Activated CD4-positive, alpha-beta T cell treated with anti-CD3 and anti-CD28 coated beads, Interleukin-2, amount 10 ng/mL, durations not matched to agents 24 days and 14 days (primary cell): ENCODE measurements around the gene FUT7. TPM values are rescaled to one million over a fixed set of nuclear protein-coding genes. Genes with fewer than 3 reads are reported as not detected.

ENCODE experiments used
- DNase-seq: peaks from one replicate; pipeline ENCODE4 v3.0.0; 2022
- H3K27ac Mint-ChIP-seq: one replicate; pipeline ENCODE4 v1.8.0; 2022; ENCODE audit warnings: mild to moderate bottlenecking, mixed read lengths
- H3K27me3 Mint-ChIP-seq: one replicate; pipeline ENCODE4 v1.8.0; 2022; ENCODE audit warnings: mixed read lengths
- H3K36me3 Mint-ChIP-seq: one replicate; pipeline ENCODE4 v1.8.0; 2022; ENCODE audit warnings: low read depth, mild to moderate bottlenecking, mixed read lengths
- H3K4me1 Mint-ChIP-seq: one replicate; pipeline ENCODE4 v1.8.0; 2021; ENCODE audit warnings: mixed read lengths
- H3K4me3 Mint-ChIP-seq: one replicate; pipeline ENCODE4 v1.8.0; 2022; ENCODE audit warnings: mild to moderate bottlenecking, moderate library complexity, mixed read lengths
- H3K9me3 Mint-ChIP-seq: one replicate; pipeline ENCODE4 v1.8.0; 2021; ENCODE audit warnings: mixed read lengths
- intact Hi-C: fragments of 100-400 bp; cut with micrococcal nuclease; formaldehyde crosslinking; loops from one replicate; pipeline ENCODE4 v1.15.1; 2023
- total RNA-seq: library from RNA; stranded (reverse); gene quantifications from 2 replicates; pipeline ENCODE4 v1.2.3, GENCODE V29; 2022

FUT7 gene
- total RNA-seq, 1 donor from 2014 or later, result not detected

GRCh38 chr9:137049544-137050449, 17.9 kb upstream of the FUT7 start:
- intact Hi-C loops, result loop anchor here (5.0 to 10.0 kb wide), 3 partner anchors 78 to 202 kb away; partner anchors contain the start of genes LRRC26, PHPT1 and TMEM210
- Mint-ChIP-seq H3K27me3 (peaks cover 38% of the 10 kb centered on the region), H3K4me1 (peaks cover 5% of the 10 kb centered on the region), H3K9me3 (no peaks in the 10 kb centered on the region), H3K27ac (peak overlapping the region; percentile 34), H3K4me3 (no peak overlapping the region), H3K36me3 (no peaks in the 10 kb centered on the region)
- peak; percentile 88 for DNase-seq

DNA sequence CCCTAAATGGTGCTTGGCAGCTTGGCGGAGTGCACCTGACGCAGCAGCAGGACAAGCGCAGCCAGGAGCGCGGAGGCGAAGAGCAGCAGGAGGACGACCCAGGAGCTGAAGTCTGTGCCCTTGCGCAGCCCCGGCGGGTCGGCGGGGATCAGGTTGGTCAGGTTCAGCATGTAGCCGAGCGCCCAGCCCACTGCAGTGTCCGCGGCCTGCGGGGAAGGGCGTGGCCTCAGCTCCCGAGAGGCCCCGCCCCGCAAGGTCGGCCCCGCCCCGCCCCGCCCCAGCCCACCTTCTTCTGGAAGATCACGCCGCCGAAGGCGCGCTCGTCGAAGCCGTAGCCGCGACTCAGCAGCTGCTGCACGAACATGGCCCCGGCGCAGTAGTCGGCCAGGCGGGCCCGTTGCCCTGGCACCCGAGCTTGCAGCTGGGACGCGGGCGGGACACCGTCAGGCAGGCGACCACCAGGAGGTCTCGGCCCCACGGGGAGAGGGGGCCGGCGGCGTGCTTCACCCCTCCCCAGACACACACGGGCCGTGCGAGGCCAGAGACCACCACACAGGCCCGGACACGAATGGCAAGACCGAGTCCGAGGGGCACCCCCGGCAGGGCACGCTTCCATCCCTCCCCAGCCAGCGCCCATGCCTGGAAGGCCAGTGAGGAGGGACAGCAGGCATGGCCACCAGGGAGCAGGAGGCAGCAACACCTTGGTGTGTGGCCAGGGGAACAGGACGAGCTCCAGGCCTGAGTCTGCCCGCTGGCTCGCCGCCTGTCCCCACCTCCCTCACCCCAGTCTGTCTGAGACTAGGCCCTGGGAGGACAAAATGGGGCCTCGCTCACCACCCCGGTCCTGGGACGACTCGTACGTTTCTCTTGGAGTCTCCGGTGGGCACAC, 17.0 kb upstream of the FUT7 start:
- Mint-ChIP-seq H3K4me3 (no peak overlapping the region), H3K27ac (no peak overlapping the region), H3K36me3 (no peaks in the 10 kb centered on the region), H3K4me1 (peaks cover 7% of the 10 kb centered on the region), H3K27me3 (peaks cover 40% of the 10 kb centered on the region), H3K9me3 (no peaks in the 10 kb centered on the region)
- DNase-seq, result no peak
- intact Hi-C loops, result loop anchor here (5.0 to 10.0 kb wide), 3 partner anchors 78 to 202 kb away; partner anchors contain the start of genes LRRC26, PHPT1 and TMEM210

DNA sequence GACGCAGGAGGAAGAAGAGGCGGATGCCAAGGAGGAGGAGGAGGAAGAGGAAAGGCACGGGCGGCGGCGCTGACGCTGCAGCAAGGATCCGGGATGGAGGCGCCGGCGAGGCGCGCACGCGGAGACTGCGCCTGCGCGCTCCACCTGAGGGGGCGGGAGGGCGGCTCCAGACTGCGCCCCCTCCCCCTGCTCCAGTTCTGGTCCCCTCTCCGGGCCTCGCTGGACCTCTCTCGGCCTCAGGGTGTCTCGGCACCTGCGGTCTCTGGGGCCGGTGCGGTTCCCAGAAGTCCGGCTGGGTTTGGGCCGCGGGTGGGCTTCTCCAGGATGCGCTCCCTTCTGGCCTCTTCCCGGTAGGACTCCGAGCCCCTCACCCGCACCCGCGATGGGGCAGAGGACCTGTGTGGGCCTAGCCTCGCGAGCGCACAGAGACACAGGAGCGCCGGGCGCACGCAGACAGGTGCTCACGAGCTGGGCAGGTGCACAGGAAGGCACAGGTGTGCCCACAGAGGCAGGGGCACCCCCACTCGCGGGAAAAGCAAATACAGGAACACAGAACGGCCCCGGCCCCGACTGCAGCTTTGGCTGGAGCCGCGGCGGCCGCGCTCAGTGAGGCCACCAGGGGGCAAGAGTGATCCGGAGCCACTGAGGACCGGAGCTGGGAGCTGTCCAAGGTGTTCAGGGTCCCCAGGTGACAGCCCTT, 14.3 kb upstream of the FUT7 start, which contains the start of gene NPDC1:
Gene NPDC1, minus strand, starts transcription at position 90 of the 700 bp plus-strand sequence. CDS start 188 bp downstream, outside the sequence.
- Mint-ChIP-seq H3K36me3 (no peaks in the 10 kb centered on the region), H3K27me3 (peaks cover 31% of the 10 kb centered on the region), H3K27ac (peak within 1 kb of the TSS; percentile 15), H3K4me3 (peak within 1 kb of the TSS; percentile 78), H3K9me3 (no peaks in the 10 kb centered on the region), H3K4me1 (peaks cover 7% of the 10 kb centered on the region)
- intact Hi-C loops, result loop anchor here (1.0 to 10.0 kb wide), 4 partner anchors 21 to 199 kb away; partner anchors contain the start of genes LRRC26, PHPT1 and TMEM210
- DNase-seq, result peak; percentile 95

GRCh38 chr9:137045294-137046087, 13.6 kb upstream of the FUT7 start:
- peaks cover 7% of the 10 kb centered on the region for H3K4me1 Mint-ChIP-seq
- intact Hi-C loops, result loop anchor here (1.0 to 10.0 kb wide), 4 partner anchors 22 to 198 kb away; partner anchors contain the start of genes LRRC26, PHPT1 and TMEM210

GRCh38 chr9:137044502-137045177, 12.8 kb upstream of the FUT7 start:
- intact Hi-C loops, result loop anchor here (5.0 to 10.0 kb wide), 3 partner anchors 83 to 197 kb away; partner anchors contain the start of genes LRRC26, PHPT1 and TMEM210
- Mint-ChIP-seq H3K36me3 (no peaks in the 10 kb centered on the region), H3K4me3 (peak overlapping the region; percentile 78), H3K27ac (no peak overlapping the region), H3K27me3 (peaks cover 19% of the 10 kb centered on the region), H3K4me1 (peaks cover 7% of the 10 kb centered on the region), H3K9me3 (no peaks in the 10 kb centered on the region)
- DNase-seq, result peak; percentile 67

More at GRCh38 chr9:137045294-137046087, 13.6 kb upstream of the FUT7 start:
- Mint-ChIP-seq H3K27me3 (peaks cover 28% of the 10 kb centered on the region), H3K27ac (no peak overlapping the region), H3K9me3 (no peaks in the 10 kb centered on the region), H3K4me3 (peak overlapping the region; percentile 78), H3K36me3 (no peaks in the 10 kb centered on the region)
- peak; percentile 78 for DNase-seq

GRCh38 chr9:137044037-137044436, 12.1 kb upstream of the FUT7 start:
- no peaks in the 10 kb centered on the region for H3K36me3 Mint-ChIP-seq
- DNase-seq, result no peak
- no peaks in the 10 kb centered on the region for H3K9me3 Mint-ChIP-seq
- peaks cover 16% of the 10 kb centered on the region for H3K27me3 Mint-ChIP-seq
- peaks cover 6% of the 10 kb centered on the region for H3K4me1 Mint-ChIP-seq
- no peak overlapping the region for H3K4me3 Mint-ChIP-seq
- intact Hi-C loops, result loop anchor here (10.0 kb wide), 1 partner anchor 131 kb away; the partner anchor contains the start of genes LRRC26 and TMEM210
- no peak overlapping the region for H3K27ac Mint-ChIP-seq

GRCh38 chr9:137042751-137043727, 11.2 kb upstream of the FUT7 start:
- H3K4me1 Mint-ChIP-seq, result peaks cover 6% of the 10 kb centered on the region
- H3K4me3 Mint-ChIP-seq, result no peak overlapping the region
- H3K27ac Mint-ChIP-seq, result no peak overlapping the region
- H3K27me3 Mint-ChIP-seq, result peaks cover 14% of the 10 kb centered on the region
- intact Hi-C loops, result loop anchor here (10.0 kb wide), 1 partner anchor 132 kb away; the partner anchor contains the start of genes LRRC26 and TMEM210
- H3K36me3 Mint-ChIP-seq, result peaks cover 2% of the 10 kb centered on the region
- no peaks in the 10 kb centered on the region for H3K9me3 Mint-ChIP-seq
- no peak for DNase-seq

GRCh38 chr9:137041124-137041523, 9.2 kb upstream of the FUT7 start:
- H3K9me3 Mint-ChIP-seq, result no peaks in the 10 kb centered on the region
- H3K4me3 Mint-ChIP-seq, result no peak overlapping the region
- H3K27me3 Mint-ChIP-seq, result peaks cover 6% of the 10 kb centered on the region
- H3K4me1 Mint-ChIP-seq, result peaks cover 6% of the 10 kb centered on the region
- intact Hi-C loops, result loop anchor here (10.0 kb wide), 1 partner anchor 134 kb away; the partner anchor contains the start of genes LRRC26 and TMEM210
- DNase-seq, result no peak
- H3K27ac Mint-ChIP-seq, result no peak overlapping the region
- H3K36me3 Mint-ChIP-seq, result peaks cover 2% of the 10 kb centered on the region

- DNase-seq, result no peak
- intact Hi-C loops, result loop anchor here (10.0 kb wide), 1 partner anchor 134 kb away; the partner anchor contains the start of genes LRRC26 and TMEM210
Measured at GRCh38 chr9:137040568-137040967, 8.7 kb upstream of the FUT7 start.

DNA sequence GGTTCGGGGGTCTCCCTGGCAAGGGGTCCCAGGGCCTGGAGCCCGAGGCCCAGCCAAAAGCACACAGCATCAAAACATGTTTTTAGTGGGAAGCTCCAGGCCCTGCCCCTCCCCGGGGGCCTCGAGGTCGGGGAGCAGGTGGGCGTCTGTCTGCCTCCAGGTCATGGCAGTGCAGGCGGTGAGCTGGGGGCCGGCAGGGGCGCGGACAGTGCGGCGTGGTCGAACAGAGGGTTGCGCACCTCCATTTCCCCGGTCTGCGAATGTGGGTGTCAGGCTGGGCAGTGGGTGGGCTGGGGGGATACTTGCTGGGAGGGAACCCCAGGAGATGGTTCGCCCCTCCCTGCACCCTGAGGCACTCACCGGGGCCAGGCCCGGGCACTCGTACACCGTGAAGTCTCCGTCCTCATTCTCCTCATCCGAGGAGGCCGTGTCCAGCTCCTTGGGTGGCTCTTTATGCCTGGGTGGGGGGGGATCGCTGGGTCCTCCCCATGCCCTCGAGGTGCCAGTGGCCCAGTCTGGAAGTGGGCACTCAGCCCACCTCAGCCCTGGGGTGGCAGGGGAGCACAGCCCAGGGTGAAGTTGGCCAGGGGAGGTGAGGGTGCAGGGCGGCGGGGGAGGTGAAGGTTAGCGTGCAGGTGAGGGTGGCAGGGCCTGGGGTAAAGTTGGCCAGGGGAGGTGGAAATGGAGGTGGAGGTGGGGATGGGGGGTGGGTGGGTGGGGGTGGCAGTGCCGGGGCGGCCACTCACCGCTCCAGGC, 7.9 kb upstream of the FUT7 start:
- DNase-seq, result no peak
- Mint-ChIP-seq H3K4me1 (peaks cover 7% of the 10 kb centered on the region), H3K27ac (no peak overlapping the region), H3K4me3 (no peak overlapping the region), H3K27me3 (peaks cover 2% of the 10 kb centered on the region), H3K9me3 (no peaks in the 10 kb centered on the region), H3K36me3 (peaks cover 2% of the 10 kb centered on the region)
- intact Hi-C loops, result loop anchor here (10.0 kb wide), 1 partner anchor 135 kb away; the partner anchor contains the start of genes LRRC26 and TMEM210

More at GRCh38 chr9:137040568-137040967, 8.7 kb upstream of the FUT7 start:
- Mint-ChIP-seq H3K27ac (no peak overlapping the region), H3K4me1 (peaks cover 6% of the 10 kb centered on the region), H3K27me3 (peaks cover 6% of the 10 kb centered on the region), H3K9me3 (no peaks in the 10 kb centered on the region), H3K4me3 (no peak overlapping the region), H3K36me3 (peaks cover 2% of the 10 kb centered on the region)
